ENCODE data around the gene DNAJB13. TPM values are rescaled to one million over a fixed set of nuclear protein-coding genes. Genes with fewer than 3 reads are reported as not detected.

The DNAJB13 gene
- total and polyA plus RNA-seq, 3 donors from 2014 or later = 8.1 to 49.3 (median 14.3) TPM

- no peaks in the 10 kb centered on the region for H3K4me1 ChIP-seq
- no peak overlapping the region for H3K4me3 ChIP-seq
- intact Hi-C loops (cut with DNase I; ENCODE audit: low total_unique reads) = no loop called here
- no peaks in the 10 kb centered on the region for H3K9me3 ChIP-seq
- TF ChIP-seq CTCF (IDR thresholded peaks at IDR 0.05) (no peak), POLR2A (IDR thresholded peaks at IDR 0.05) (no peak)
- H3K36me3 ChIP-seq (ENCODE audit: low read depth, missing control alignments) = no peaks in the 10 kb centered on the region
- H3K27ac ChIP-seq = no peak overlapping the region
- H3K27me3 ChIP-seq = no peaks in the 10 kb centered on the region
- no peak for DNase-seq
- WGBS, 2 donors = 77 to 81% methylated on average over 7 of the region's 7 CpGs
Measured at GRCh38 chr11:73962101-73962705, 11.4 kb downstream of the DNAJB13 start.

DNA sequence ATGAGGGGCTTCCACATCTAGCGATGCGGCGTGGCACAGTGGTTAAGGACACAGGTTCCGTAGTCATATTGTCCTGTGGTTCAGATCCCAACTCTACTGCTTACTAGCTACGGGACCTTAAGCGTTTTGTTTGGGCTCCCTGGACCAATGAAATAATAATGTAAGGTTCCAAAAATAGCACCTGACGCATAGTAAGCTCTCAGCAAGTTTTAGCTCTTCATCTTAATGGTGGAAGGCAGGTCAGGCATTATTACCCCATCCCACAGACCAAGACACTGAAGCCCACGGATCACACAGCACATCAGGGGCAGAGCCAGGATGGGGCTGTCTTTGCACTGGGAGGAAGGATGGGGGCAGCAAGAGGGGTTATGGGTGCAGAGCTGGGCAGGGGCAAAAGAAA lies 13.0 kb downstream of the DNAJB13 start:
- WGBS, 2 donors = 73 to 75% methylated on average over 8 of the region's 8 CpGs
- intact Hi-C loops (cut with DNase I; ENCODE audit: low total_unique reads) = no loop called here

DNA sequence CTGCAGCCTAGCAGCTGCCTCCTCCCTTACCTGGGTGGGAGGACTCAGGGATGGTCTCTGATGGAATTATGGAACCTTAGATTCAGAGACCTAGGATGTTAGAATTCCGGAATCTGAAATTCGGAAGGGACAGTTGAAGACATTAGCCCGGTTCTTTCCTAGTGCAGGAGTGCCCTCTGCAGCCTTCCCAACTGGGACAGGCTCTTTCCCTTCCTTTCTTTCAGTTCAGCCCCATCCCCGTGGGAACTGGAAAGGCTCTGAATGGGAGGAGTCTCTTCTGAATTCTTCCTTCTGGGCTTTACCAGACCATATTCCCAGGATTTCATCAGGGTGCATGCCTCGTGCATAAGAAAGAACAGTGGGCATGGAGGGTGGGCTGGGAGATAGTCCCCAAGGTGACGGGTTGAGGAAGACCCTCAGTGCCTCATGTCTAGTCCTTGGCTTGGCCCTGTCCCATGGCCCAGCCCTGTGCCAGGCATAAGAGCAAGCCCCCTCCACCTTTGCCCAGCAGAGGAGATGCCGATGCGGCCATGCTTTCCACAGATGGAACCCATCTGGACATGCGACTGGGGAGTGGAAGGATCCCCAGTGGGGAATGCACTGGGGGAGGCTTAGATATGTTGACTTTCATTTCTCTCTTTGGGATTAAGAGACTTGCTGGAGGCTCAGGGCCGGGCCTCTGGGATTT lies 14.4 kb downstream of the DNAJB13 start:
- no peaks in the 10 kb centered on the region for H3K36me3 ChIP-seq (ENCODE audit: low read depth, missing control alignments)
- H3K4me3 ChIP-seq = no peak overlapping the region
- WGBS, 2 donors = 64 to 68% methylated on average over 10 of the region's 10 CpGs
- DNase-seq = no peak
- no peaks in the 10 kb centered on the region for H3K27me3 ChIP-seq
- intact Hi-C loops (cut with DNase I; ENCODE audit: low total_unique reads) = no loop called here
- TF ChIP-seq CTCF (IDR thresholded peaks at IDR 0.05) (no peak), POLR2A (IDR thresholded peaks at IDR 0.05) (no peak)
- H3K4me1 ChIP-seq = no peaks in the 10 kb centered on the region
- no peaks in the 10 kb centered on the region for H3K9me3 ChIP-seq
- H3K27ac ChIP-seq = no peak overlapping the region

More for the DNA sequence above, 13.0 kb downstream of the DNAJB13 start:
- H3K27ac ChIP-seq = no peak overlapping the region
- no peaks in the 10 kb centered on the region for H3K27me3 ChIP-seq
- H3K4me1 ChIP-seq = no peaks in the 10 kb centered on the region
- H3K36me3 ChIP-seq (ENCODE audit: low read depth, missing control alignments) = no peaks in the 10 kb centered on the region
- DNase-seq = no peak
- no peaks in the 10 kb centered on the region for H3K9me3 ChIP-seq
- H3K4me3 ChIP-seq = no peak overlapping the region
- TF ChIP-seq POLR2A (IDR thresholded peaks at IDR 0.05) = no peak
- no peak for TF ChIP-seq CTCF (IDR thresholded peaks at IDR 0.05)

GRCh38 chr11:73965764-73966121 lies 14.9 kb downstream of the DNAJB13 start:
- no peaks in the 10 kb centered on the region for H3K27me3 ChIP-seq
- H3K36me3 ChIP-seq (ENCODE audit: low read depth, missing control alignments) = no peaks in the 10 kb centered on the region
- WGBS, 2 donors = 76 to 85% methylated on average over 2 of the region's 2 CpGs
- no peak for DNase-seq
- intact Hi-C loops (cut with DNase I; ENCODE audit: low total_unique reads) = no loop called here
- H3K4me3 ChIP-seq = no peak overlapping the region
- no peaks in the 10 kb centered on the region for H3K9me3 ChIP-seq
- H3K27ac ChIP-seq = no peak overlapping the region
- H3K4me1 ChIP-seq = no peaks in the 10 kb centered on the region
- no peak for TF ChIP-seq CTCF (IDR thresholded peaks at IDR 0.05)
- no peak for TF ChIP-seq POLR2A (IDR thresholded peaks at IDR 0.05)
